ENCODE data around the gene DIP2C.
A peak's percentile ranks its signal among the peaks of the same experiment; 100 is the strongest.
"Not testable (repeated sequence)": the region's sequence is repeated elsewhere in the genome, so short reads cannot be mapped to it uniquely, and the experiment has no call there.

DIP2C gene

GRCh38 chr10:338171-339037 lies 351.1 kb downstream of the DIP2C start:
- DNase-seq, result no peak

- DNase-seq, result no peak
Measured at GRCh38 chr10:336247-336646, 353.2 kb downstream of the DIP2C start.

GRCh38 chr10:335151-335800 lies 354.2 kb downstream of the DIP2C start:
- no peak for DNase-seq

- DNase-seq, result no peak
Measured at GRCh38 chr10:331186-331585, 358.3 kb downstream of the DIP2C start.

GRCh38 chr10:329361-330099 lies 359.9 kb downstream of the DIP2C start:
- no peak for DNase-seq

- DNase-seq, result no peak
Measured at GRCh38 chr10:327889-328852, 361.3 kb downstream of the DIP2C start.

GRCh38 chr10:326894-327635 lies 362.4 kb downstream of the DIP2C start:
- DNase-seq, result no peak

- DNase-seq, result no peak
Measured at GRCh38 chr10:326350-326749, 363.1 kb downstream of the DIP2C start.

GRCh38 chr10:325282-325681 lies 364.2 kb downstream of the DIP2C start:
- no peak for DNase-seq

- no peak for DNase-seq
Measured at GRCh38 chr10:324593-324992, 364.9 kb downstream of the DIP2C start.

GRCh38 chr10:323651-324293 lies 365.7 kb downstream of the DIP2C start:
- DNase-seq, result peak; percentile 19

GRCh38 chr10:323046-323445 lies 366.4 kb downstream of the DIP2C start:
- DNase-seq, result not testable (repeated sequence)

- DNase-seq, result no peak
Measured at GRCh38 chr10:320771-321170, 368.7 kb downstream of the DIP2C start.

- DNase-seq, result no peak
Measured at GRCh38 chr10:317926-318325, 371.5 kb downstream of the DIP2C start.

GRCh38 chr10:317271-317769 lies 372.1 kb downstream of the DIP2C start:
- DNase-seq, result no peak

- no peak for DNase-seq
Measured at GRCh38 chr10:316390-316789, 373.1 kb downstream of the DIP2C start.

GRCh38 chr10:314871-315270 lies 374.6 kb downstream of the DIP2C start:
- no peak for DNase-seq

GRCh38 chr10:314381-314780 lies 375.1 kb downstream of the DIP2C start:
- no peak for DNase-seq

- no peak for DNase-seq
Measured at GRCh38 chr10:311901-312665, 377.4 kb downstream of the DIP2C start.

- DNase-seq, result no peak
Measured at GRCh38 chr10:310976-311639, 378.4 kb downstream of the DIP2C start.

Data from activated T-cell treated with anti-CD3 and anti-CD28 coated beads for 4 hours (primary cell).